Measurements from ENCODE around the gene DLG5.

The DLG5 gene

GRCh38 chr10:77801474-77802161 lies 124.9 kb downstream of the DLG5 start:
- no peak overlapping the region for H3K4me3 ChIP-seq (ENCODE audit: low read depth, low read length)
- no peak for TF ChIP-seq CTCF (IDR thresholded peaks at IDR 0.05; ENCODE audit: low read depth, low read length)

GRCh38 chr10:77800738-77801266 lies 125.8 kb downstream of the DLG5 start:
- no peak for TF ChIP-seq CTCF (IDR thresholded peaks at IDR 0.05; ENCODE audit: low read depth, low read length)
- no peak overlapping the region for H3K4me3 ChIP-seq (ENCODE audit: low read depth, low read length)

GRCh38 chr10:77800320-77800719 lies 126.2 kb downstream of the DLG5 start:
- TF ChIP-seq CTCF (IDR thresholded peaks at IDR 0.05; ENCODE audit: low read depth, low read length), result no peak
- no peak overlapping the region for H3K4me3 ChIP-seq (ENCODE audit: low read depth, low read length)

- no peak for TF ChIP-seq CTCF (IDR thresholded peaks at IDR 0.05; ENCODE audit: low read depth, low read length)
- no peak overlapping the region for H3K4me3 ChIP-seq (ENCODE audit: low read depth, low read length)
Measured at GRCh38 chr10:77799352-77799751, 127.2 kb downstream of the DLG5 start.

GRCh38 chr10:77798940-77799339 lies 127.6 kb downstream of the DLG5 start:
- no peak for TF ChIP-seq CTCF (IDR thresholded peaks at IDR 0.05; ENCODE audit: low read depth, low read length)
- no peak overlapping the region for H3K4me3 ChIP-seq (ENCODE audit: low read depth, low read length)

GRCh38 chr10:77796311-77796915 lies 130.1 kb downstream of the DLG5 start:
- TF ChIP-seq CTCF (IDR thresholded peaks at IDR 0.05; ENCODE audit: low read depth, low read length), result no peak
- no peak overlapping the region for H3K4me3 ChIP-seq (ENCODE audit: low read depth, low read length)

- TF ChIP-seq CTCF (IDR thresholded peaks at IDR 0.05; ENCODE audit: low read depth, low read length), result no peak
- no peak overlapping the region for H3K4me3 ChIP-seq (ENCODE audit: low read depth, low read length)
Measured at GRCh38 chr10:77795426-77796055, 131.0 kb downstream of the DLG5 start.
